Measurements from ENCODE around the gene DOCK7. TPM values are rescaled to one million over a fixed set of nuclear protein-coding genes. Genes with fewer than 3 reads are reported as not detected.
A peak's percentile ranks its signal among the peaks of the same experiment; 100 is the strongest.

Gene DOCK7
- polyA plus RNA-seq, 4 donors = 55.5 to 62.4 (median 60.2) TPM

DNA sequence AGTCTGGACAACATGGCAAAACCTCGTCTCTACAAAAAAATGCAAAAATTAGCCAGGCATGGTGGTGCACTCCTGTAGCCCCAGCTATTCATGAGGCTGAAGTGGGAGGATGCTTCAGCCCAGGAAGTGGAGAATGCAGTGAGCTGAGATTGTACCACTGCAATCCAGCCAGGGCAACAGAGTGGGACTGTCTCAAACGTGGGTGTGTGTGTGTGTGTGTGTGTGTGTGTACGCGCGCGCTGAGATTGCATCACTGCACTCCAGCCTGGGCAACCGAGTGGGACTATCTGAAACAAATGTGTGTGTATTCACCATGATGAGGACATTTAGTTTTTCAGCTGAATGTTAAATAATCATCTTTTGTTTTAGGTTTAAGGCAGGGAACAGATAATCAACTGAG is 230.2 kb downstream of the DOCK7 start:
- no peak for DNase-seq (ENCODE audit: low read depth in 4 of 4, low spot score in 3 of 4)

- DNase-seq (ENCODE audit: low read depth in 4 of 4, low spot score in 3 of 4) = no peak
These were observed 235.2 kb downstream of the DOCK7 start for GRCh38 chr1:62452951-62453350.

- DNase-seq (ENCODE audit: low read depth in 4 of 4, low spot score in 3 of 4) = no peak
These were observed 237.9 kb downstream of the DOCK7 start for GRCh38 chr1:62450301-62450700.

GRCh38 chr1:62448221-62448933 is 239.8 kb downstream of the DOCK7 start:
- DNase-seq (ENCODE audit: low read depth in 4 of 4, low spot score in 3 of 4) = no peak

- no peak for DNase-seq (ENCODE audit: low read depth in 4 of 4, low spot score in 3 of 4)
These were observed 243.5 kb downstream of the DOCK7 start for GRCh38 chr1:62444701-62445100.

GRCh38 chr1:62439652-62440371 is 248.4 kb downstream of the DOCK7 start:
- DNase-seq (ENCODE audit: low read depth in 4 of 4, low spot score in 3 of 4) = no peak

GRCh38 chr1:62438163-62438562 is 250.0 kb downstream of the DOCK7 start:
- DNase-seq (ENCODE audit: low read depth in 4 of 4, low spot score in 3 of 4) = no peak

DNA sequence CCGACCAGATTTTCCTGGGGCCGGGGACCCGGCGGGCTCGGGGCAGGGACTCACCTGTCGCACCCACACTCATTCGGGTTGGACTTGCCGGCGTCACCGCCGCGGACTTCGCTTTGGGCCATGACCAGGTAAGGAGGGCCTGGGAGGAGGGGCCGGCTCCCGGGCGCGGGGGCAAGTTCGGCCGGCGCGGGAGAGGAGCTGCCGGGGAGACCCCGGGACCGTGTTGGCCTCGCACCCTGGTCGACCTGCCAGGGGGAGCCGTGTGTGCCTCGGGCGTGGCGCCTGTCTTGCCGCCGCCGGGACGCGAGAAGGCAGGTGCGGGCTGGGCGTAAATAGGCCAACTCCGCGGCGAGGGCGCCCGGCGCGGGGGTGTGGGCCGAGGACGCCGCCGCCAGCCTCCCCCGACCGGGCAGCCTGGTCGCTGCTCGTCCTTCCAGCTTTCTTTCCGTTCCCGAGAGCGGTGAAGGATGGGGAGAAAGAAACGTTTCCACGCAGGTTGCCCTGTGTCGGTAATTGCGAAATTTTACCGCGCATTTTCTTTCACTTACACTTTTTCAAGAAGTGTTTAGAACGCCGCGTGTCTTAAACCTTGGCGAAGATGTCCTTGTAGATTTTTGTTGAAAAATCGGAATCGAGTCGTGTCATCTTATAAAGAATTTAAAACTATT is 250.8 kb downstream of the DOCK7 start:
- no peak for DNase-seq (ENCODE audit: low read depth in 4 of 4, low spot score in 3 of 4)

DNA sequence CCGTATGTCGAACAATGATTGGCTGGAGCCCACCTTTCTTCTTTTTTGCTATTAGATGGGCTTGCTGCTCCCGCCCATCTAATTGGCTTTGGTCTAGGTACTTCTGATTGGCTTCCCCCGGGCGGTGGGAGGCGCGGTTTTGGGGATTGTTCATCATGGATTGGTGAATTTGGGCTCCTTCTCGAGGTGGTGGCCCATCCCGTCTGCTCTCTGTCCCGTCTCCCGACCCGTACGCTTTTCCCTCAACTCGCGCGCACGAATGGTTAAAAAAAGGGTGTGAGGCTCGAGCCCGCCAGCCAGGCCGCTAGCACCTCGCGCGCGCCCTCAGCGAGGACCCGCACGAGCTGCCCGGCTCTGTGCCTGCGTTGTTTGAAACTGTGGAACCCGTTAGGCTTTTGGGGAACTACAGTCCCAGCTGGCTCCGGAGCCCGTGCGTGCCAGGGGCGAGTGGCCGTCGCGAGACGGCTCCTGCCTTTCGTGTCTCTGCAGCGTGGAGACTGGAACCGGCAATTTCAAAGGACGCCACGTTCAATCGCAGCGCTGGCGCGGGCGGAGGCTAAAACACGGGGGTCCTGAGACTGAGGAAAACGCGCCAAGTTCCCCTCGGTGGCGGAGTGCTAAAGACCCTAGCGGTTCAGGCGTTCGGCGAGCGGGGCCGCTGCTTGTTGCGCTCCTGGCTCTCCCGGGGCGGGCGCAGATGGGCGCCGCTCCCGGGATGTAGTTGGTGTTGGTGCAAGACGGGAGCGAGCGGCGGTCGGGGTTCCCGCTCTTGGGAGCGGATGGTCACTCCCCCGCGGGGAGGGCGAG is 251.5 kb downstream of the DOCK7 start, which contains the start of gene USP1:
Gene USP1 (plus strand): TSS at position 584 of the 807 bp plus-strand sequence. CDS start 2,819 bp downstream, outside the sequence.
- peak in 3 of 4 donors; percentile 99 for DNase-seq (ENCODE audit: low read depth in 4 of 4, low spot score in 3 of 4)

DNA sequence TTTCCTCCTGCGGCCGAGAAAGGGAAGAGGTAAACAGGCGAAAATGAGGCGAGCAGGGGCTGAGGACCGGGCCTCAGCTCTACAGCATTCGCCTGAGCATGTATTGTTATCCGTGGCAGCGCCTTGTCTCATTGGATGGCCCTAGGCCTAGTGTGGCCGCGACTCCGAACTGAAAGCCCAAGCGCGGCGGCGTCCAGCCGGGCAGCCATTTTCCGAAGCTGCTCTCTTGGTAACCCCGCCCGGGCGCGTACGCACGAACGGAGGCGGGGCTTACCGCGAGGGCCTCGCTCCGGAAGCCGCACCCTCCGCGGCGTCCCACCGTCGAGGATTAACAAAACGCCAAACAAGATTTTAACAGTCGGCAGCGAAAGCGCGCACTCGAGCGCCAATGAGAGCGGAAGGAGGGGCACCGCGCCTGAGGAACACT is 252.1 kb downstream of the DOCK7 start:
- peak in 1 of 4 donors; percentile 98 for DNase-seq (ENCODE audit: low read depth in 4 of 4, low spot score in 3 of 4)

DNA sequence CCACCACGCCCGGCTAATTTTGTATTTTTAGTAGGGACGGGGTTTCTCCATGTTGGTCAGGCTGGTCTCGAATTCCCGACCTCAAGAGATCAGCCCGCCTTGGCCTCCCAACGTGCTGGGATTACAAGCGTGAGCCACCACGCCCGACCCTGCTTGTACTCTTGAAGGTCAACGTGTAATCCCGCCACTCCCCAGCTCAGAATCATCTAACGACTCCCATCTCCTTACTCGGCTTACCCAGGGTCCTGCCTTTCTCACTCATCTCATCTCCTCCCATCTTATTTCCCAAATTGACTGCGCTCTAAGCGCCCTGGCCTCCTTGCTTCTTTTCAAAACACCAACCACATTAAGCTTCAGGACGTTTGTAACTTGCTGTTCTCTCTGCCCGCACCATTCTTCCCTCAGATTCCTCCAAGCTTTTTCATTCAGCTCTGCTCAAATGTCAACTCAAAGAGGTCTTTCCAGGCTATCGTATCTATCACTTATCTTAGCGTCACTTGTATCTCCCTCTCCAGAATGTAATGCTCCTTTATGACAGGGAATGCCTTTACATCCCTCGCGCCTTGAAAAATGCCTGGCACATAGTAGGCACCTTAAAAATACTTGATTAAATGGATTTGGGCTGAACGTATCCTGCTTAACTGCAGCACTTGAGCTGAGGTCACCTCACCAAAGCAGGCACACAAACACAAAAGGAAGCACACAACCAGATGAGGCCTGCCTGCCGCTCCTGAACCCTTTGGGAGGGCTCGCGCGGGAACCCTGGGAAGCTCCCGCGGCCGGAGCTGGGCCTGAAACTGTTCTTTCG is 252.8 kb downstream of the DOCK7 start:
- peak in 1 of 4 donors; percentile 35 for DNase-seq (ENCODE audit: low read depth in 4 of 4, low spot score in 3 of 4)

GRCh38 chr1:62434618-62435001 is 253.6 kb downstream of the DOCK7 start:
- DNase-seq (ENCODE audit: low read depth in 4 of 4, low spot score in 3 of 4) = no peak

DNA sequence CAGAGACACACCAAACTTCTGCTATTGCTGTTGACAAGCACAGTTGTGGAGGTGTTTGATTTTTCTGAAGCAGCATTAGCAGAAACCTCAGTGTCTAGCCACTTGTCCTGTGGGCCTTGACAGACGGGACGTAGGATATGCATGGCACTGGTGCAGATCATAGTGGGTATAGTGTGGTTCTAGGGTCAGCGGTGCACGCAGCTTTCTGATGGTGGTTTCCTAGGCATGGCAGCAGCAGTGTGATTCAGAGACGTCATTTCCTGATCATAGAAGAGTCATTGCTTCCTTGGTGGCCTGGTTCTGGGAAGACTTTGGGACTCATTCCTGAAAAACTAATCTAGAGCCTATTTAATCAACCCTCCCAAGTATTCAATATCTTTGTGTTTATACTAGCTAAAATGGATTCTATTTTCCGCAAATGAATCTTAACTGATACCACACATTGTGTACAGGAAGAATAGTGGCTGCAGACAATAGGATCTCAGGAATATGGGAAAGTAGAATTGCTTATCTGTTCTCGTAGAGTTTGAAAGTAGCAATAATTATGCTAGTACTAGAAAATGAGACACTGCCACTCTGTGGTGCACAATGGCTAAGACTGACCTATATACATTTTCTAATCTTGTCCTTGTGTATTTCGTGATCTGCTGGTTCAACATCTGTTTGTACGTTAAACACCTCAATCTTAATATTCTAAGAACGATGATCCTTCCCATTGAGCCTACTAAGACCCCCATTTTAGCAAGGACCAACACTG is 254.1 kb downstream of the DOCK7 start:
- DNase-seq (ENCODE audit: low read depth in 4 of 4, low spot score in 3 of 4) = no peak

- no peak for DNase-seq (ENCODE audit: low read depth in 4 of 4, low spot score in 3 of 4)
These were observed 258.6 kb downstream of the DOCK7 start for GRCh38 chr1:62429581-62429980.

GRCh38 chr1:62428351-62428750 is 259.8 kb downstream of the DOCK7 start:
- no peak for DNase-seq (ENCODE audit: low read depth in 4 of 4, low spot score in 3 of 4)

- DNase-seq (ENCODE audit: low read depth in 4 of 4, low spot score in 3 of 4) = no peak
These were observed 261.4 kb downstream of the DOCK7 start for GRCh38 chr1:62426794-62427193.

- DNase-seq (ENCODE audit: low read depth in 4 of 4, low spot score in 3 of 4) = no peak
These were observed 261.9 kb downstream of the DOCK7 start for GRCh38 chr1:62426237-62426636.

- no peak for DNase-seq (ENCODE audit: low read depth in 4 of 4, low spot score in 3 of 4)
These were observed 263.1 kb downstream of the DOCK7 start for GRCh38 chr1:62425041-62425440.

GRCh38 chr1:62424411-62424810 is 263.8 kb downstream of the DOCK7 start:
- no peak for DNase-seq (ENCODE audit: low read depth in 4 of 4, low spot score in 3 of 4)
